Fibroblast of villous mesenchyme (primary cell): ENCODE measurements around the gene NCK2. TPM values are rescaled to one million over a fixed set of nuclear protein-coding genes. Genes with fewer than 3 reads are reported as not detected.

ENCODE experiments used
- DNase-seq: peaks from one replicate; pipeline ENCODE4 v3.0.0-alpha.2; 2010; ENCODE audit warnings: low read depth
- H3K4me3 ChIP-seq: 2 replicates; pipeline ENCODE4 v1.5.1; 2011; ENCODE audit warnings: low read depth, mild to moderate bottlenecking, low read length
- CTCF ChIP-seq: IDR thresholded peaks from 2 replicates; pipeline ENCODE4 v1.5.1; 2012; ENCODE audit warnings: low read depth, mild to moderate bottlenecking, low read length; ENCODE audit not compliant: insufficient read depth
- total RNA-seq: library from RNA; depleted of rRNA; stranded (reverse); fragments of >200 nt; gene quantifications from 2 replicates; pipeline ENCODE4 v1.2.3, GENCODE V29; 2012

Gene NCK2
- total RNA-seq, 1 donor: 22.5 TPM

- DNase-seq: no peak
- H3K4me3 ChIP-seq: no peak overlapping the region
- TF ChIP-seq CTCF: no peak
These were observed 28.9 kb downstream of the NCK2 start for GRCh38 chr2:105773568-105773967.

GRCh38 chr2:105774781-105775337, 30.1 kb downstream of the NCK2 start:
- no peak for TF ChIP-seq CTCF
- no peak for DNase-seq
- no peak overlapping the region for H3K4me3 ChIP-seq

GRCh38 chr2:105775809-105776559, 31.3 kb downstream of the NCK2 start:
- no peak for TF ChIP-seq CTCF
- no peak for DNase-seq
- H3K4me3 ChIP-seq: no peak overlapping the region

- no peak for DNase-seq
- no peak for TF ChIP-seq CTCF
- H3K4me3 ChIP-seq: no peak overlapping the region
These were observed 31.8 kb downstream of the NCK2 start for GRCh38 chr2:105776560-105776928.

GRCh38 chr2:105777031-105777482, 32.3 kb downstream of the NCK2 start:
- H3K4me3 ChIP-seq: no peak overlapping the region
- DNase-seq: no peak
- TF ChIP-seq CTCF: no peak

GRCh38 chr2:105777506-105778055, 32.9 kb downstream of the NCK2 start:
- TF ChIP-seq CTCF: no peak
- no peak overlapping the region for H3K4me3 ChIP-seq
- DNase-seq: no peak
